NT2/D1 (cell line): ENCODE measurements around the gene NRL.

Experiments
- DNase-seq: peaks from one replicate; pipeline ENCODE4 v3.0.0-alpha.2; 2011; ENCODE audit warnings: low read depth, low spot score
- H3K27me3 ChIP-seq: 2 replicates; pipeline ENCODE4 v1.6.0; 2011; ENCODE audit warnings: mild to moderate bottlenecking; ENCODE audit not compliant: insufficient read length, insufficient read depth
- H3K36me3 ChIP-seq: 2 replicates; pipeline ENCODE4 v1.6.1; 2011; ENCODE audit warnings: mild to moderate bottlenecking, low read length, mixed read lengths; ENCODE audit not compliant: insufficient read depth, insufficient read length
- H3K4me1 ChIP-seq: 2 replicates; pipeline ENCODE4 v1.5.1; 2011; ENCODE audit not compliant: insufficient read depth, insufficient read length
- H3K4me3 ChIP-seq: 2 replicates; pipeline ENCODE4 v1.5.1; 2011; ENCODE audit warnings: low read depth; ENCODE audit not compliant: insufficient read length
- H3K9ac ChIP-seq: 2 replicates; pipeline ENCODE4 v1.6.0; 2011; ENCODE audit warnings: low read depth; ENCODE audit not compliant: insufficient read length
- H3K9me3 ChIP-seq: 2 replicates; pipeline ENCODE4 v1.5.1; 2011; ENCODE audit warnings: mild to moderate bottlenecking, low read length; ENCODE audit not compliant: insufficient read depth
- SUZ12 ChIP-seq: IDR thresholded peaks from 2 replicates; pipeline ENCODE4 v1.6.1; 2011; ENCODE audit not compliant: insufficient read length, insufficient read depth; ENCODE audit errors: extremely low read depth
- YY1 ChIP-seq: IDR thresholded peaks from 2 replicates; pipeline ENCODE4 v1.6.1; 2011; ENCODE audit not compliant: insufficient read length, insufficient read depth
- ZNF274 ChIP-seq: IDR thresholded peaks from 2 replicates; pipeline ENCODE4 v1.6.1; 2011; ENCODE audit warnings: mild to moderate bottlenecking, low read depth, low read length

Gene NRL

GRCh38 chr14:24098927-24099813 lies 15.6 kb downstream of the NRL start:
- no peak overlapping the region for H3K9ac ChIP-seq
- TF ChIP-seq ZNF274 (no peak), YY1 (no peak)
- H3K27me3 ChIP-seq = no peaks in the 10 kb centered on the region
- no peak for DNase-seq
- peaks cover 61% of the 10 kb centered on the region for H3K36me3 ChIP-seq
- peaks cover 2% of the 10 kb centered on the region for H3K4me1 ChIP-seq
- no peaks in the 10 kb centered on the region; the same call in 1 of the 2 replicates for H3K9me3 ChIP-seq
- no peak overlapping the region for H3K4me3 ChIP-seq

GRCh38 chr14:24098229-24098926 lies 16.4 kb downstream of the NRL start:
- peaks cover 53% of the 10 kb centered on the region for H3K36me3 ChIP-seq
- DNase-seq = no peak
- H3K9me3 ChIP-seq = no peaks in the 10 kb centered on the region
- TF ChIP-seq SUZ12 = no peak
- no peak for TF ChIP-seq ZNF274
- no peak for TF ChIP-seq YY1
- H3K27me3 ChIP-seq = no peaks in the 10 kb centered on the region
- H3K9ac ChIP-seq = no peak overlapping the region
- H3K4me3 ChIP-seq = no peak overlapping the region
- H3K4me1 ChIP-seq = peaks cover 5% of the 10 kb centered on the region

- Histone ChIP-seq H3K4me3 (no peak overlapping the region), H3K27me3 (peaks cover 11% of the 10 kb centered on the region), H3K9me3 (no peaks in the 10 kb centered on the region), H3K36me3 (peaks cover 42% of the 10 kb centered on the region), H3K9ac (no peak overlapping the region), H3K4me1 (peaks cover 5% of the 10 kb centered on the region)
- no peak for DNase-seq
- TF ChIP-seq SUZ12 (no peak), ZNF274 (no peak), YY1 (no peak)
These were observed 18.1 kb downstream of the NRL start for GRCh38 chr14:24096545-24097181.

- H3K36me3 ChIP-seq = peaks cover 32% of the 10 kb centered on the region
- H3K9me3 ChIP-seq = no peaks in the 10 kb centered on the region
- H3K4me1 ChIP-seq = peaks cover 5% of the 10 kb centered on the region
- peak overlapping the region; percentile 93 for H3K9ac ChIP-seq
- H3K4me3 ChIP-seq = peak overlapping the region; percentile 80
- DNase-seq = no peak
- TF ChIP-seq YY1 = no peak
- TF ChIP-seq ZNF274 = no peak
- TF ChIP-seq SUZ12 = no peak
- H3K27me3 ChIP-seq = peaks cover 11% of the 10 kb centered on the region
These were observed 19.3 kb downstream of the NRL start for GRCh38 chr14:24095271-24096068.

- peaks cover 5% of the 10 kb centered on the region for H3K4me1 ChIP-seq
- TF ChIP-seq ZNF274 = no peak
- TF ChIP-seq SUZ12 = no peak
- TF ChIP-seq YY1 = no peak
These were observed 19.9 kb downstream of the NRL start for GRCh38 chr14:24094841-24095270.

GRCh38 chr14:24093901-24094840 lies 20.6 kb downstream of the NRL start, which contains the start of gene PCK2:
TSS of gene PCK2 (plus strand) at chr14:24094311. CDS start at chr14:24094406, 95 bp downstream.
- Histone ChIP-seq H3K4me3 (peak within 1 kb of the TSS; percentile 80), H3K27me3 (peaks cover 11% of the 10 kb centered on the region), H3K36me3 (peaks cover 21% of the 10 kb centered on the region), H3K4me1 (peaks cover 5% of the 10 kb centered on the region), H3K9me3 (no peaks in the 10 kb centered on the region), H3K9ac (peak within 1 kb of the TSS; percentile 93)
- peak; percentile 69 for DNase-seq
- TF ChIP-seq SUZ12 = no peak
- TF ChIP-seq ZNF274 = no peak
- TF ChIP-seq YY1 = no peak

More at GRCh38 chr14:24094841-24095270, 19.9 kb downstream of the NRL start:
- Histone ChIP-seq H3K27me3 (peaks cover 11% of the 10 kb centered on the region), H3K36me3 (peaks cover 28% of the 10 kb centered on the region), H3K9me3 (no peaks in the 10 kb centered on the region), H3K4me3 (peak overlapping the region; percentile 80), H3K9ac (peak overlapping the region; percentile 93)
- no peak for DNase-seq
